ENCODE measurements around the gene P3R3URF. TPM values are rescaled to one million over a fixed set of nuclear protein-coding genes. Genes with fewer than 3 reads are reported as not detected.
A peak's percentile ranks its signal among the peaks of the same experiment; 100 is the strongest.

The P3R3URF gene
- total and polyA plus RNA-seq, 4 experiments from 2014 or later = not detected

DNA sequence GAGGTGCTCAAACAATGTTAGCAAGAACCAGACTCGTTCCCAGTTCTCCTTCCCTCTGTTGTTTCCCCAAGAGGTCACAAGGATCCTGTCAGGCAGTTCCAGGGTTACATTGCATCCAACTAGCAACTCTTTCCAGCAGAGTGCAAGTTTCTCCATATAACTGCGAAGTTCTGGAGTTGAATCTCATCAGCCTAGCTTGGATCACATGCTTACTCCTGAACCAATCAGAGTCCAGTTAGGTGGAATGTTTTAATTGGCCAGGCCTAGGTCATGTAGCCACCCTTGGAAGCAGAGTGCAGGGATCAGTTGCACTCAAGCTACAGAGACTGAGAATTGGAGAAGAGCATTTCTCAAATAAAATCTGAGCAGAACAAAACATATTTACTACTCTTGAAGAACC is 28.0 kb downstream of the P3R3URF start:
- Mint-ChIP-seq H3K36me3 (no peaks in the 10 kb centered on the region), H3K9me3 (no peaks in the 10 kb centered on the region), H3K27ac (no peak overlapping the region), H3K27me3 (no peaks in the 10 kb centered on the region), H3K4me1 (no peaks in the 10 kb centered on the region), H3K4me3 (no peak overlapping the region)
- ChIA-PET CTCF (ENCODE audit: partially characterized antibody) (interaction anchor here (0.9 kb wide), 1 partner anchor 112 kb away, joined by 3 read pairs; no protein-coding TSS in a partner anchor), POLR2A (ENCODE audit: partially characterized antibody) (no interaction called here)
- Histone ChIP-seq H3K4me3 (ENCODE audit: low read length in 2 of 2) (no peak overlapping the region), H3K27me3 (ENCODE audit: insufficient read depth, low read length) (no peaks in the 10 kb centered on the region), H3K4me1 (ENCODE audit: insufficient read depth, low read length) (no peaks in the 10 kb centered on the region), H3K9me3 (ENCODE audit: control insufficient read depth in 1 of 2, low read length in 2 of 2) (no peaks in the 10 kb centered on the region), H3K27ac (ENCODE audit: low read depth, low read length) (no peak overlapping the region), H3K36me3 (ENCODE audit: insufficient read depth, low read length) (no peaks in the 10 kb centered on the region)
- intact Hi-C loops (cut with micrococcal nuclease) = no loop called here
- no peak for DNase-seq

DNA sequence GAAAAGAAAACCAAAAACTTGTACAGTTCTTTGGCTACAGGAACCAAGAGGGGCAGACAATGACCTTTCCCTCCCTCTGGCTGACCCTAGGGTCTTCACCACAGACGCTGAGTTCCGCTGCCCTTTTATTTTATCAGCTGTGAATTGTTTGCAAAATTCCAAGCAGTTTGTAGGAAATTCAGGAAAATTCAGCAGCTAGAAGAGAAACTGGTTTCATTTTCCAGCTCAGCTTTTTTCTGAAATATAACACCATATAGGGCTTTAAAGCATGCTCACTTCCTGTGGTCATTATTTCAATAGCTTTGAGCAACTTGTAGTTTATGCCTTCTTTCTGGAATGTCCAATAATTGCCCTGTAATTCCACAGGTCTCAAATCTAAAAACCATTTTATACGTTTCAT is 38.4 kb downstream of the P3R3URF start:
- DNase-seq = no peak
- Mint-ChIP-seq H3K4me1 (peaks cover 4 to 11% (median 9%) of the 10 kb centered on the region in 4 donors), H3K27me3 (peaks cover 7 to 8% of the 10 kb centered on the region in 2 donors), H3K4me3 (no peak overlapping the region), H3K36me3 (peaks cover 0 to 3% of the 10 kb centered on the region in 2 donors), H3K27ac (no peak overlapping the region), H3K9me3 (no peaks in the 10 kb centered on the region)
- Histone ChIP-seq H3K27me3 (ENCODE audit: insufficient read depth, low read length) (no peaks in the 10 kb centered on the region), H3K9me3 (ENCODE audit: control insufficient read depth in 1 of 2, low read length in 2 of 2) (no peaks in the 10 kb centered on the region), H3K36me3 (ENCODE audit: insufficient read depth, low read length) (no peaks in the 10 kb centered on the region), H3K4me3 (ENCODE audit: low read length in 2 of 2) (no peak overlapping the region), H3K27ac (ENCODE audit: low read depth, low read length) (no peak overlapping the region), H3K4me1 (ENCODE audit: insufficient read depth, low read length) (peaks cover 4% of the 10 kb centered on the region)
- ChIA-PET POLR2A (ENCODE audit: partially characterized antibody) (no interaction called here), CTCF (ENCODE audit: partially characterized antibody) (no interaction called here)
- intact Hi-C loops (cut with micrococcal nuclease) = no loop called here

- Mint-ChIP-seq H3K27me3 (peaks cover 12 to 14% of the 10 kb centered on the region in 2 donors), H3K36me3 (peaks cover 0 to 6% of the 10 kb centered on the region in 2 donors), H3K9me3 (no peaks in the 10 kb centered on the region), H3K4me1 (peaks cover 7 to 21% (median 17%) of the 10 kb centered on the region in 4 donors), H3K27ac (no peak overlapping the region), H3K4me3 (no peak overlapping the region)
- no peaks in the 10 kb centered on the region for H3K27me3 ChIP-seq (ENCODE audit: insufficient read depth, low read length)
- H3K36me3 ChIP-seq (ENCODE audit: insufficient read depth, low read length) = no peaks in the 10 kb centered on the region
- H3K4me1 ChIP-seq (ENCODE audit: insufficient read depth, low read length) = peaks cover 9% of the 10 kb centered on the region
- POLR2A ChIA-PET (ENCODE audit: partially characterized antibody) = no interaction called here
- intact Hi-C loops (cut with micrococcal nuclease) = no loop called here
- no peaks in the 10 kb centered on the region for H3K9me3 ChIP-seq (ENCODE audit: control insufficient read depth in 1 of 2, low read length in 2 of 2)
- DNase-seq = no peak
- H3K27ac ChIP-seq (ENCODE audit: low read depth, low read length) = no peak overlapping the region
- CTCF ChIA-PET (ENCODE audit: partially characterized antibody) = no interaction called here
- no peak overlapping the region for H3K4me3 ChIP-seq (ENCODE audit: low read length in 2 of 2)
Measured at GRCh38 chr1:46136711-46137110, 39.6 kb downstream of the P3R3URF start.

- intact Hi-C loops (cut with micrococcal nuclease) = no loop called here
- no peak for DNase-seq
- H3K9me3 ChIP-seq (ENCODE audit: control insufficient read depth in 1 of 2, low read length in 2 of 2) = no peaks in the 10 kb centered on the region
Measured at GRCh38 chr1:46134660-46135331, 41.5 kb downstream of the P3R3URF start.

DNA sequence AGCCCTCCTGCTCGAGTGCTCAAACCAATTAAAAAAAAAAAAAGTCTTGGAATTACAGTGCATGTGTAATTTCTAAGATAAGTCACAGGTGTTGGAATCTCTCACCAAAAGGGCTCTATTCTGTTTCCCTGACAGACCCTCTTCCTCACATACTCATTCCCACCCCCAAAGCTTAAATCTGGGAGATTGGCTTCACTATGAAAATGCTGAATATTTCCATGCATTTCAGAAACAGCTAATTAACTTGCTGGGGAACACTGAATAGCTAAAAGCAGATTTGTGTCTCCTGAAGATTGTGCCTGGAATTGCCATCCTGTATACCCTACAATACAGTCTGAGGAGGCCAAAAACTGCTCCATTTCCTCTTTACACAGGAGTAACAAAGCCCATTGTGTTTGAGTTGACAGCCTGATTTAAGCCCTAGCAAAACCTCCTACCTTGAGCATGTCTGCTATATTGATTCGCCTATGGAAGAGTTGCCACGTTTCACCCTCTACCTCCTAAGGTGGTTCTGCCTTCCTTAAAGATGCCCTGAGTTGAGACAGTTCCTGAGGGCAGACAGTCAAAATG is 42.4 kb downstream of the P3R3URF start:
- H3K4me3 ChIP-seq (ENCODE audit: low read length in 2 of 2) = peak overlapping the region in 1 of 2 donors; percentile 75
- peaks cover 17% of the 10 kb centered on the region for H3K4me1 ChIP-seq (ENCODE audit: insufficient read depth, low read length)
- ChIA-PET CTCF (ENCODE audit: partially characterized antibody) (no interaction called here), POLR2A (ENCODE audit: partially characterized antibody) (no interaction called here)
- H3K4me3 Mint-ChIP-seq = peak overlapping the region; percentile 92 to 99 (median 98)
- peaks cover 23 to 28% of the 10 kb centered on the region in 2 donors for H3K27me3 Mint-ChIP-seq
- H3K9me3 Mint-ChIP-seq = no peaks in the 10 kb centered on the region
- intact Hi-C loops (cut with micrococcal nuclease) = no loop called here
- H3K27me3 ChIP-seq (ENCODE audit: insufficient read depth, low read length) = peaks cover 14% of the 10 kb centered on the region
- H3K4me1 Mint-ChIP-seq = peaks cover 13 to 28% (median 23%) of the 10 kb centered on the region in 4 donors
- DNase-seq = no peak
- H3K9me3 ChIP-seq (ENCODE audit: control insufficient read depth in 1 of 2, low read length in 2 of 2) = no peaks in the 10 kb centered on the region
- H3K36me3 Mint-ChIP-seq = peaks cover 0 to 6% of the 10 kb centered on the region in 2 donors
- H3K27ac ChIP-seq (ENCODE audit: low read depth, low read length) = no peak overlapping the region
- H3K27ac Mint-ChIP-seq = peak overlapping the region in 4 of 7 donors; percentile 8 to 49 (median 22)
- H3K36me3 ChIP-seq (ENCODE audit: insufficient read depth, low read length) = no peaks in the 10 kb centered on the region

More at GRCh38 chr1:46134660-46135331, 41.5 kb downstream of the P3R3URF start:
- ChIA-PET CTCF (ENCODE audit: partially characterized antibody) (no interaction called here), POLR2A (ENCODE audit: partially characterized antibody) (interaction anchor here (1.2 kb wide), 1 partner anchor 32 kb away, joined by 6 read pairs; no protein-coding TSS in a partner anchor)
- H3K4me1 Mint-ChIP-seq = peaks cover 13 to 28% (median 23%) of the 10 kb centered on the region in 4 donors
- H3K4me3 Mint-ChIP-seq = no peak overlapping the region
- peaks cover 21 to 28% of the 10 kb centered on the region in 2 donors for H3K27me3 Mint-ChIP-seq
- no peaks in the 10 kb centered on the region for H3K9me3 Mint-ChIP-seq
- Histone ChIP-seq H3K27ac (ENCODE audit: low read depth, low read length) (no peak overlapping the region), H3K4me3 (ENCODE audit: low read length in 2 of 2) (no peak overlapping the region), H3K27me3 (ENCODE audit: insufficient read depth, low read length) (peaks cover 14% of the 10 kb centered on the region), H3K4me1 (ENCODE audit: insufficient read depth, low read length) (peaks cover 17% of the 10 kb centered on the region), H3K36me3 (ENCODE audit: insufficient read depth, low read length) (no peaks in the 10 kb centered on the region)
- H3K36me3 Mint-ChIP-seq = peaks cover 0 to 6% of the 10 kb centered on the region in 2 donors
- no peak overlapping the region for H3K27ac Mint-ChIP-seq

DNA sequence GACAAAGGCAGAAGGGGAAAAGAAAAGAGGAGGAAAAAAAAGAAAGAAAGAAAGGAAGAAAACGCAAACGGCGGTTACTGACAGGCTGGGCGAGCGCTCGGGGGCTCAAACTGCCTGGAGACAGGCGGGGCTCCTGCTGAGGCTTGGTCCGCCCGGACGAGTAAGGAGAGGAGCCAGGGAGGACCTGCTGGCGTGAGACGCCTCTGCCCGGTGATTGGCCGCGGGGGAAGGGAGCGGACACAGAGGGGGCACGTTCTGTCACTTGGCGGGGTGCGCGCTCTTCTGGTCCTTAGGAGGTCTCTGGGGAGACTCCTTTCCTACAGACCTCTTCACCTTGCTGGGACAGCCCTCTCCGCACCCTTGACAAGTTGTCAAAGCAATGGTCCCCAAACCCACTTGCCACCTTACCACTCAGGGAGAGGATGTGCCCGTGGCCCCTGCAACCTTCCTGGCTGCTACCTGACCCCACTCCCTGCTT is 43.1 kb downstream of the P3R3URF start:
- Histone ChIP-seq H3K27me3 (ENCODE audit: insufficient read depth, low read length) (peaks cover 14% of the 10 kb centered on the region), H3K4me3 (ENCODE audit: low read length in 2 of 2) (peak overlapping the region; percentile 64 to 75), H3K27ac (ENCODE audit: low read depth, low read length) (peak overlapping the region; percentile 11), H3K4me1 (ENCODE audit: insufficient read depth, low read length) (peaks cover 17% of the 10 kb centered on the region), H3K9me3 (ENCODE audit: control insufficient read depth in 1 of 2, low read length in 2 of 2) (no peaks in the 10 kb centered on the region), H3K36me3 (ENCODE audit: insufficient read depth, low read length) (no peaks in the 10 kb centered on the region)
- H3K4me3 Mint-ChIP-seq = peak overlapping the region; percentile 92 to 99 (median 98)
- peak overlapping the region; percentile 64 to 98 (median 94) for H3K27ac Mint-ChIP-seq
- peaks cover 0 to 6% of the 10 kb centered on the region in 2 donors for H3K36me3 Mint-ChIP-seq
- no peak for DNase-seq
- POLR2A ChIA-PET (ENCODE audit: partially characterized antibody) = no interaction called here
- peaks cover 25 to 30% of the 10 kb centered on the region in 2 donors for H3K27me3 Mint-ChIP-seq
- H3K9me3 Mint-ChIP-seq = no peaks in the 10 kb centered on the region
- H3K4me1 Mint-ChIP-seq = peaks cover 13 to 28% (median 23%) of the 10 kb centered on the region in 4 donors
- CTCF ChIA-PET (ENCODE audit: partially characterized antibody) = no interaction called here
- intact Hi-C loops (cut with micrococcal nuclease) = no loop called here

GRCh38 chr1:46132529-46133180 is 43.6 kb downstream of the P3R3URF start, which contains the start of gene PIK3R3:
Gene PIK3R3 (minus strand): TSS chr1:46132629. CDS start chr1:46131952, 677 bp downstream.
- Histone ChIP-seq H3K4me1 (ENCODE audit: insufficient read depth, low read length) (peaks cover 17% of the 10 kb centered on the region), H3K36me3 (ENCODE audit: insufficient read depth, low read length) (no peaks in the 10 kb centered on the region), H3K27ac (ENCODE audit: low read depth, low read length) (peak within 1 kb of the TSS; percentile 11), H3K4me3 (ENCODE audit: low read length in 2 of 2) (peak within 1 kb of the TSS; percentile 64 to 75), H3K9me3 (ENCODE audit: control insufficient read depth in 1 of 2, low read length in 2 of 2) (no peaks in the 10 kb centered on the region), H3K27me3 (ENCODE audit: insufficient read depth, low read length) (peaks cover 14% of the 10 kb centered on the region)
- peak; percentile 75 to 82 (median 81) for DNase-seq
- Mint-ChIP-seq H3K27me3 (peaks cover 28 to 34% of the 10 kb centered on the region in 2 donors), H3K27ac (peak within 1 kb of the TSS; percentile 64 to 98 (median 94)), H3K36me3 (peaks cover 3 to 6% of the 10 kb centered on the region in 2 donors), H3K4me1 (peaks cover 13 to 28% (median 23%) of the 10 kb centered on the region in 4 donors), H3K4me3 (peak within 1 kb of the TSS; percentile 92 to 99 (median 98)), H3K9me3 (no peaks in the 10 kb centered on the region)
- intact Hi-C loops (cut with micrococcal nuclease) = no loop called here
- ChIA-PET POLR2A (ENCODE audit: partially characterized antibody) (interaction anchor here (1.5 kb wide), 1 partner anchor 35 kb away, joined by 6 read pairs; no protein-coding TSS in a partner anchor), CTCF (ENCODE audit: partially characterized antibody) (interaction anchor here (1.8 kb wide), 1 partner anchor 91 kb away, joined by 5 read pairs; no protein-coding TSS in a partner anchor)

All from CD4-positive, alpha-beta memory T cell (primary cell).